Uterus (tissue), 4 donors: ENCODE results near the gene ITSN2. TPM values are rescaled to one million over a fixed set of nuclear protein-coding genes. Genes with fewer than 3 reads are reported as not detected.
"Not testable (repeated sequence)": the region's sequence is repeated elsewhere in the genome, so short reads cannot be mapped to it uniquely, and the experiment has no call there.

Experiments
- DNase-seq, 2 donors: peaks; one replicate each; pipeline ENCODE4 v3.0.0-alpha.2; 2019 to 2020
- H3K27ac ChIP-seq, 2 donors: fragments of 200-600 bp; sonication (generic); 1 replicate in 1 of 2; 2 replicates in 1 of 2; pipeline ENCODE4 v1.5.1; 2016 to 2018
- H3K27me3 ChIP-seq, 2 donors: fragments of 200-600 bp; sonication (generic); one replicate each; pipeline ENCODE4 v1.5.1; 2018 to 2019; ENCODE audit warnings: control low read depth in 1 of 2
- H3K36me3 ChIP-seq, 2 donors: fragments of 200-600 bp; sonication (generic); one replicate each; pipeline ENCODE4 v1.5.1; 2019; ENCODE audit warnings: control low read depth in 1 of 2
- H3K4me1 ChIP-seq, 2 donors: fragments of 200-600 bp; sonication (generic); one replicate each; pipeline ENCODE4 v1.5.1; 2018 to 2019; ENCODE audit warnings: control low read depth in 1 of 2
- H3K4me3 ChIP-seq, 2 donors: fragments of 200-600 bp; sonication (generic); 1 replicate in 1 of 2; 2 replicates in 1 of 2; pipeline ENCODE4 v1.5.1; 2018 to 2019; ENCODE audit warnings: mild to moderate bottlenecking in 1 of 2
- H3K9me3 ChIP-seq, 2 donors: fragments of 200-600 bp; sonication (generic); one replicate each; pipeline ENCODE4 v1.5.1; 2019; ENCODE audit warnings: control low read depth in 1 of 2
- CTCF ChIP-seq, 4 experiments: fragments of 200-600 bp in 2 of 4; fragments of 450-650 bp in 2 of 4; sonication (generic) in 2 of 4; IDR thresholded peaks; one replicate each; pipeline ENCODE4 v1.5.1; 2016 to 2019; ENCODE audit warnings: antibody characterized with exemption in 4 of 4, mild to moderate bottlenecking in 2 of 4, moderate library complexity in 1 of 4
- POLR2A ChIP-seq, 2 donors: fragments of 450-650 bp; IDR thresholded peaks; one replicate each; pipeline ENCODE4 v1.6.1; 2016; ENCODE audit warnings: antibody characterized with exemption in 2 of 2, mild to moderate bottlenecking in 1 of 2, moderate library complexity in 1 of 2
- intact Hi-C: fragments of 100-400 bp; cut with DNase I; formaldehyde crosslinking; loops from one replicate; pipeline ENCODE4 v1.15.1; 2023; ENCODE audit warnings: low total_unique reads
- total RNA-seq, 4 donors: library from RNA; depleted of rRNA in 3 of 4; stranded (reverse); fragments of >200 nt in 3 of 4; gene quantifications; one replicate each; pipeline versions ENCODE4 v1.1.0 to v1.2.4, GENCODE V29; 2014 to 2023
- donor health status: DM: yes; HTN: yes; CAD: no.

ITSN2 gene
- total RNA-seq, 4 donors from 2014 or later = 11.0 to 71.9 (median 56.2) TPM

DNA sequence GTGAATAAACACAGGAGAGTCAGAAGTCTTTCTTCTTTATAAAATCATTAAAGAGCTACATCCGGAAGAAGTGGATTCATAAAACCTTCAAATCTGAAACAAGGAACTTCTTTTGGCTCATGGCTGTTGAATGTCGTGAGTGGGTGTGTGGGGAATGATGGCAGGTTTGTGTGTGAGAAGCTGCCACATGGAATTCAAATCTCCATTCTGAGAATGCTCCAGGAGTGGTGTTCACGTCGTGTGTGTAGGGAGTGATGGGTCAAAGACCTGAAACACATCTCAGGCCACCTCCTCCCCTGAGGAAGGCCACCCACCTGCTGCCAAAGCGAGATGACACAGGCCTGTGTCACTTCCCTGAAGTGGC, 156.6 kb downstream of the ITSN2 start:
- intact Hi-C loops = no loop called here
- no peaks in the 10 kb centered on the region for H3K27me3 ChIP-seq
- no peak overlapping the region for H3K27ac ChIP-seq
- H3K4me1 ChIP-seq = no peaks in the 10 kb centered on the region
- no peaks in the 10 kb centered on the region for H3K36me3 ChIP-seq
- TF ChIP-seq POLR2A (IDR thresholded peaks at IDR 0.05) (no peak), CTCF (IDR thresholded peaks at IDR 0.05) (no peak)
- H3K9me3 ChIP-seq = no peaks in the 10 kb centered on the region
- no peak for DNase-seq
- H3K4me3 ChIP-seq = no peak overlapping the region

- Histone ChIP-seq H3K4me1 (no peaks in the 10 kb centered on the region), H3K36me3 (no peaks in the 10 kb centered on the region)
- intact Hi-C loops = no loop called here
Observed at GRCh38 chr2:24203029-24203786, 157.1 kb downstream of the ITSN2 start.

GRCh38 chr2:24200799-24201198, 159.5 kb downstream of the ITSN2 start:
- intact Hi-C loops = no loop called here
- no peak for TF ChIP-seq POLR2A (IDR thresholded peaks at IDR 0.05)
- TF ChIP-seq CTCF (IDR thresholded peaks at IDR 0.05) = no peak
- DNase-seq = no peak
- Histone ChIP-seq H3K9me3 (no peaks in the 10 kb centered on the region), H3K27me3 (no peaks in the 10 kb centered on the region), H3K27ac (no peak overlapping the region), H3K36me3 (no peaks in the 10 kb centered on the region), H3K4me3 (no peak overlapping the region), H3K4me1 (no peaks in the 10 kb centered on the region)

More at GRCh38 chr2:24203029-24203786, 157.1 kb downstream of the ITSN2 start:
- H3K27ac ChIP-seq = no peak overlapping the region
- no peak for TF ChIP-seq POLR2A (IDR thresholded peaks at IDR 0.05)
- no peak for TF ChIP-seq CTCF (IDR thresholded peaks at IDR 0.05)
- H3K9me3 ChIP-seq = no peaks in the 10 kb centered on the region
- no peaks in the 10 kb centered on the region for H3K27me3 ChIP-seq
- no peak overlapping the region for H3K4me3 ChIP-seq
- DNase-seq = no peak

GRCh38 chr2:24199968-24200590, 160.3 kb downstream of the ITSN2 start:
- no peaks in the 10 kb centered on the region for H3K36me3 ChIP-seq
- no peak for DNase-seq
- H3K9me3 ChIP-seq = no peaks in the 10 kb centered on the region
- TF ChIP-seq CTCF (IDR thresholded peaks at IDR 0.05) = no peak
- TF ChIP-seq POLR2A (IDR thresholded peaks at IDR 0.05) = no peak
- no peak overlapping the region for H3K27ac ChIP-seq
- H3K4me1 ChIP-seq = no peaks in the 10 kb centered on the region
- intact Hi-C loops = no loop called here
- H3K27me3 ChIP-seq = no peaks in the 10 kb centered on the region
- no peak overlapping the region for H3K4me3 ChIP-seq

- H3K4me1 ChIP-seq, H3K4me3 ChIP-seq, intact Hi-C loops, H3K27ac ChIP-seq, H3K36me3 ChIP-seq, H3K27me3 ChIP-seq, DNase-seq, H3K9me3 ChIP-seq: not testable (repeated sequence)
Observed at GRCh38 chr2:24197213-24197612, 163.1 kb downstream of the ITSN2 start.
